Adrenal gland (tissue), 5 donors: ENCODE data around the gene NPAS4.

Experiments used
- POLR2A ChIP-seq, 2 donors: fragments of 450-650 bp; IDR thresholded peaks; one replicate each; pipeline ENCODE4 v1.6.1; 2017; ENCODE audit warnings: antibody characterized with exemption in 2 of 2, mild to moderate bottlenecking in 2 of 2, moderate library complexity in 1 of 2
- TF ChIP-seq, protein P1 (sequence below), 6 experiments: fragments of 450-650 bp in 4 of 6; fragments of 200-600 bp in 2 of 6; sonication (generic) in 1 of 6; IDR thresholded peaks; 1 replicate in 5 of 6; 2 replicates in 1 of 6; pipeline versions ENCODE4 v1.5.1 to v1.8.0; 2016 to 2021; ENCODE audit warnings: antibody characterized with exemption in 6 of 6, mild to moderate bottlenecking in 2 of 6, moderate library complexity in 1 of 6
- donor health status: DM: no; HTN: no; CAD: no.

DNA sequence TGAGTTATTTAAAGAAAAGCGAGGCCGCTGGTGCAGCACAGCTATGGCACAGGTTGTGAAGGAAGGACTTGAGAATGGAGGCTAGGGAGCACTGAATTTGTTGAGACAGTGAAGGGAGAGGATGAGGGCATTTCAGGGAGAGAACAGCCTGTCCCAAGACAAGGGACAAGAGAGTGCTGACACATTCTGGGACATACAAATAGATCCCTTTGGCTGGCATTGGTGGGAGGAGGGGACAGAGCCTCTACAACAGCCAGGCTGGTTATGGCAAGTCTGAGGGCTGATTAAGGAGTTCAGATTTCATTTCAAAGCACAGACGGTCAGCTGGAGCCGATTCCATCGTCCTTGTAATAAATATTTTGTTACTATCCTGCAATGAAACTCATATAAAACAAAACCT is 47.6 kb upstream of the NPAS4 start:
- TF ChIP-seq, protein P1, sequence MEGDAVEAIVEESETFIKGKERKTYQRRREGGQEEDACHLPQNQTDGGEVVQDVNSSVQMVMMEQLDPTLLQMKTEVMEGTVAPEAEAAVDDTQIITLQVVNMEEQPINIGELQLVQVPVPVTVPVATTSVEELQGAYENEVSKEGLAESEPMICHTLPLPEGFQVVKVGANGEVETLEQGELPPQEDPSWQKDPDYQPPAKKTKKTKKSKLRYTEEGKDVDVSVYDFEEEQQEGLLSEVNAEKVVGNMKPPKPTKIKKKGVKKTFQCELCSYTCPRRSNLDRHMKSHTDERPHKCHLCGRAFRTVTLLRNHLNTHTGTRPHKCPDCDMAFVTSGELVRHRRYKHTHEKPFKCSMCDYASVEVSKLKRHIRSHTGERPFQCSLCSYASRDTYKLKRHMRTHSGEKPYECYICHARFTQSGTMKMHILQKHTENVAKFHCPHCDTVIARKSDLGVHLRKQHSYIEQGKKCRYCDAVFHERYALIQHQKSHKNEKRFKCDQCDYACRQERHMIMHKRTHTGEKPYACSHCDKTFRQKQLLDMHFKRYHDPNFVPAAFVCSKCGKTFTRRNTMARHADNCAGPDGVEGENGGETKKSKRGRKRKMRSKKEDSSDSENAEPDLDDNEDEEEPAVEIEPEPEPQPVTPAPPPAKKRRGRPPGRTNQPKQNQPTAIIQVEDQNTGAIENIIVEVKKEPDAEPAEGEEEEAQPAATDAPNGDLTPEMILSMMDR (IDR thresholded peaks at IDR 0.05): no peak
- no peak for TF ChIP-seq POLR2A (IDR thresholded peaks at IDR 0.05)
